Neural crest cell (in vitro differentiated cells): ENCODE results near the gene FXYD2. TPM values are rescaled to one million over a fixed set of nuclear protein-coding genes. Genes with fewer than 3 reads are reported as not detected.

ENCODE experiments used
- DNase-seq: peaks from one replicate; pipeline ENCODE4 v3.0.0; 2021; ENCODE audit warnings: low read depth, mixed read lengths, low spot score
- H3K27ac Mint-ChIP-seq: one replicate; pipeline ENCODE4 v1.8.0; 2021; ENCODE audit warnings: mild to moderate bottlenecking, mixed read lengths; ENCODE audit not compliant: unreplicated experiment
- H3K27me3 Mint-ChIP-seq: 2 replicates; pipeline ENCODE4 v1.8.0; 2021; ENCODE audit warnings: low read depth, mild to moderate bottlenecking, mixed read lengths
- H3K36me3 Mint-ChIP-seq: 2 replicates; pipeline ENCODE4 v1.8.0; 2021; ENCODE audit warnings: low read depth, mild to moderate bottlenecking, mixed read lengths
- H3K4me1 Mint-ChIP-seq: 2 replicates; pipeline ENCODE4 v1.8.0; 2021; ENCODE audit warnings: mixed read lengths
- H3K4me3 Mint-ChIP-seq: one replicate; pipeline ENCODE4 v1.8.0; 2021; ENCODE audit warnings: mild to moderate bottlenecking, mixed read lengths
- H3K9me3 Mint-ChIP-seq: 2 replicates; pipeline ENCODE4 v1.8.0; 2021; ENCODE audit warnings: mixed read lengths
- CTCF ChIP-seq: fragments of 200-600 bp; sonication (generic); conservative IDR thresholded peaks from 2 replicates; pipeline ENCODE4 v1.5.0; 2021; ENCODE audit warnings: antibody characterized with exemption, mild to moderate bottlenecking
- total RNA-seq: library from RNA; stranded (reverse); gene quantifications from 2 replicates; pipeline ENCODE4 v1.2.1, GENCODE V29; 2021

The FXYD2 gene
- total RNA-seq, 1 donor from 2014 or later: 0.26 TPM

GRCh38 chr11:117855186-117855845, 30.8 kb upstream of the FXYD2 start:
- Mint-ChIP-seq H3K4me3 (no peak overlapping the region), H3K27ac (no peak overlapping the region), H3K27me3 (no peaks in the 10 kb centered on the region), H3K36me3 (peaks cover 36% of the 10 kb centered on the region), H3K9me3 (peaks cover 23% of the 10 kb centered on the region), H3K4me1 (peaks cover 15% of the 10 kb centered on the region)
- no peak for TF ChIP-seq CTCF
- no peak for DNase-seq

- peaks cover 26% of the 10 kb centered on the region for H3K9me3 Mint-ChIP-seq
- no peaks in the 10 kb centered on the region for H3K27me3 Mint-ChIP-seq
- DNase-seq: no peak
- no peak for TF ChIP-seq CTCF
- H3K4me1 Mint-ChIP-seq: peaks cover 22% of the 10 kb centered on the region
- H3K36me3 Mint-ChIP-seq: peaks cover 48% of the 10 kb centered on the region
- no peak overlapping the region for H3K27ac Mint-ChIP-seq
- no peak overlapping the region for H3K4me3 Mint-ChIP-seq
Measured at GRCh38 chr11:117852309-117852708, 27.8 kb upstream of the FXYD2 start.

- Mint-ChIP-seq H3K36me3 (peaks cover 49% of the 10 kb centered on the region), H3K4me3 (no peak overlapping the region), H3K4me1 (peaks cover 22% of the 10 kb centered on the region), H3K27me3 (no peaks in the 10 kb centered on the region), H3K27ac (no peak overlapping the region), H3K9me3 (peaks cover 26% of the 10 kb centered on the region)
- no peak for TF ChIP-seq CTCF
- DNase-seq: no peak
Measured at GRCh38 chr11:117851852-117852251, 27.3 kb upstream of the FXYD2 start.

- Mint-ChIP-seq H3K4me3 (no peak overlapping the region), H3K27me3 (no peaks in the 10 kb centered on the region), H3K9me3 (peaks cover 26% of the 10 kb centered on the region), H3K27ac (no peak overlapping the region), H3K4me1 (peaks cover 22% of the 10 kb centered on the region), H3K36me3 (peaks cover 49% of the 10 kb centered on the region)
- no peak for DNase-seq
- no peak for TF ChIP-seq CTCF
Measured at GRCh38 chr11:117851106-117851505, 26.6 kb upstream of the FXYD2 start.

GRCh38 chr11:117849781-117850414, 25.4 kb upstream of the FXYD2 start:
- H3K9me3 Mint-ChIP-seq: peaks cover 26% of the 10 kb centered on the region
- no peak for DNase-seq
- no peaks in the 10 kb centered on the region for H3K27me3 Mint-ChIP-seq
- peaks cover 20% of the 10 kb centered on the region for H3K4me1 Mint-ChIP-seq
- H3K4me3 Mint-ChIP-seq: no peak overlapping the region
- no peak for TF ChIP-seq CTCF
- peak overlapping the region; percentile 80 for H3K27ac Mint-ChIP-seq
- H3K36me3 Mint-ChIP-seq: peaks cover 45% of the 10 kb centered on the region
